Endothelial cell of umbilical vein (primary cell): ENCODE data around the gene CYP39A1. TPM values are rescaled to one million over a fixed set of nuclear protein-coding genes. Genes with fewer than 3 reads are reported as not detected.

Experiments
- BruUV-seq: library from RNA; stranded (reverse); fragments of 400-500 nt; replicated peaks from 2 replicates; lab custom pipeline; 2021; lab: Mats Ljungman, UMichigan
- CTCF ChIA-PET: fragments of 300-600, 350-600 bp; sonication (Branson Sonifier 250); formaldehyde crosslinking; loops from one replicate; lab custom pipeline; 2021; ENCODE audit warnings: antibody characterized with exemption, inconsistent platforms; lab: Charles Lee
- POLR2A ChIA-PET: fragments of 300-600, 350-600 bp; sonication (Branson Sonifier 250); formaldehyde crosslinking; loops from one replicate; lab custom pipeline; 2021; ENCODE audit warnings: antibody characterized with exemption, inconsistent platforms; lab: Charles Lee
- DNase-seq: peaks from one replicate; pipeline ENCODE4 v3.0.0-alpha.2; 2011; ENCODE audit warnings: low read depth, low spot score
- FAIRE-seq: peaks from 2 replicates; lab custom pipeline; 2011; peaks lifted over from hg19 to GRCh38; lab: Jason Lieb, UNC
- H2AFZ ChIP-seq: 2 replicates; pipeline ENCODE4 v1.6.0; 2012; ENCODE audit warnings: low read depth, low read length, control low read depth, inconsistent platforms
- H3K27ac ChIP-seq: 2 replicates; pipeline ENCODE4 v1.5.1; 2011; ENCODE audit warnings: low read depth, mild to moderate bottlenecking, control low read depth, low read length, moderate library complexity; ENCODE audit not compliant: insufficient read depth
- H3K27me3 ChIP-seq, 2 experiments: 2 replicates each; pipeline versions ENCODE4 v1.6.0 to v1.6.1; 2011; ENCODE audit warnings: low read length in 2 of 2, mixed read lengths in 1 of 2; ENCODE audit not compliant: control insufficient read depth in 2 of 2, insufficient read depth in 2 of 2
- H3K36me3 ChIP-seq, 2 experiments: 2 replicates in 1 of 2; 3 replicates in 1 of 2; pipeline ENCODE4 v1.5.1; 2011; ENCODE audit warnings: low read length in 2 of 2, mild to moderate bottlenecking in 1 of 2, moderate library complexity in 1 of 2; ENCODE audit not compliant: control insufficient read depth in 2 of 2, insufficient read depth in 2 of 2; ENCODE audit errors: extremely low read depth in 1 of 2
- H3K4me1 ChIP-seq: 3 replicates; pipeline ENCODE4 v1.5.1; 2011; ENCODE audit warnings: mild to moderate bottlenecking, low read length; ENCODE audit not compliant: control insufficient read depth, insufficient read depth; ENCODE audit errors: extremely low read depth
- H3K4me2 ChIP-seq: 2 replicates; pipeline ENCODE4 v1.6.1; 2011; ENCODE audit warnings: low read length, control low read depth, mixed read lengths; ENCODE audit not compliant: insufficient read depth
- H3K4me3 ChIP-seq, 3 experiments: fragments of 200-600 bp in 1 of 3; sonication (generic), shearing (Covaris generic) in 1 of 3; replicated peaks in 1 of 3; 2 replicates each; pipeline ENCODE4 v1.5.1; 2011 to 2016; ENCODE audit warnings: control low read depth in 3 of 3, low read length in 3 of 3, mild to moderate bottlenecking in 2 of 3, inconsistent platforms in 1 of 3, low read depth in 1 of 3, moderate library complexity in 1 of 3; ENCODE audit not compliant: insufficient read depth in 1 of 3
- H3K79me2 ChIP-seq: 2 replicates; pipeline ENCODE4 v1.6.0; 2012; ENCODE audit warnings: low read length, inconsistent platforms; ENCODE audit not compliant: control insufficient read depth, insufficient read depth
- H3K9ac ChIP-seq: replicated peaks from 2 replicates; pipeline ENCODE3; 2011; ENCODE audit warnings: low read length, control low read depth; ENCODE audit not compliant: insufficient read depth; ENCODE audit errors: extremely low read depth
- H3K9me1 ChIP-seq: replicated peaks from 3 replicates; pipeline ENCODE4 v1.6.0; 2011; ENCODE audit warnings: mild to moderate bottlenecking, low read length; ENCODE audit not compliant: control insufficient read depth, insufficient read depth; ENCODE audit errors: extremely low read depth
- H3K9me3 ChIP-seq: replicated peaks from 2 replicates; pipeline ENCODE4 v1.5.1; 2012; ENCODE audit warnings: low read length, inconsistent platforms; ENCODE audit not compliant: control insufficient read depth, insufficient read depth
- H4K20me1 ChIP-seq: replicated peaks from 2 replicates; pipeline ENCODE3; 2011; ENCODE audit warnings: mild to moderate bottlenecking, low read length; ENCODE audit not compliant: control insufficient read depth, insufficient read depth; ENCODE audit errors: extremely low read depth
- CTCF ChIP-seq, 2 donors: IDR thresholded peaks; 1 replicate in 1 of 2; 2 replicates in 1 of 2; pipeline ENCODE4 v1.5.1; 2011; ENCODE audit warnings: low read length in 2 of 2, mild to moderate bottlenecking in 2 of 2, moderate library complexity in 2 of 2, control low read depth in 1 of 2, inconsistent platforms in 1 of 2, low read depth in 1 of 2; ENCODE audit not compliant: insufficient read depth in 1 of 2; ENCODE audit errors: extremely low read depth in 1 of 2
- POLR2A ChIP-seq: IDR thresholded peaks from 2 replicates; pipeline ENCODE4 v1.6.1; 2012; ENCODE audit warnings: low read depth, mild to moderate bottlenecking, control low read depth, low read length
- dilution Hi-C: fragments of 300-500 bp; cut with MboI; formaldehyde crosslinking; loops from one replicate; pipeline ENCODE4 v1.15.0; 2019; ENCODE audit warnings: low sequenced_read_pairs; ENCODE audit not compliant: extremely low pct_ligation_motif_present
- intact Hi-C: fragments of 100-400 bp; cut with micrococcal nuclease; formaldehyde crosslinking; loops from one replicate; pipeline ENCODE4 v1.10.0; 2022
- polyA plus RNA-seq, 4 experiments: library from polyadenylated mRNA; depleted of rRNA in 3 of 4; stranded (reverse) in 3 of 4; unstranded in 1 of 4; fragments of >200 nt; gene quantifications; 2 replicates each; pipeline versions ENCODE4 v1.2.1 to v1.2.3, GENCODE V29; 2011 to 2012; ENCODE audit warnings: missing spikeins in 1 of 4
- total RNA-seq: library from RNA; stranded (reverse); gene quantifications from 2 replicates; pipeline ENCODE4 v1.2.3, GENCODE V29; 2021

Gene CYP39A1
- total and polyA plus RNA-seq, 2 donors (not counting 3 experiments of a cell fraction or from before 2014, with no cell fraction given), result not detected

GRCh38 chr6:46677314-46677654 is 24.7 kb upstream of the CYP39A1 start:
- CTCF ChIA-PET, result no interaction called here

More at GRCh38 chr6:46677314-46677654, 24.7 kb upstream of the CYP39A1 start:
- POLR2A ChIA-PET, result no interaction called here
- Histone ChIP-seq H3K4me1 (no peaks in the 10 kb centered on the region), H4K20me1 (no peaks in the 10 kb centered on the region), H3K79me2 (no peaks in the 10 kb centered on the region), H3K27me3 (no peaks in the 10 kb centered on the region), H3K9ac (no peak overlapping the region), H3K27ac (no peak overlapping the region), H3K9me3 (no peaks in the 10 kb centered on the region), H2AFZ (no peak overlapping the region), H3K9me1 (no peaks in the 10 kb centered on the region), H3K4me2 (no peak overlapping the region), H3K36me3 (no peaks in the 10 kb centered on the region), H3K4me3 (no peak overlapping the region)
- intact Hi-C loops, result no loop called here
- DNase-seq, result no peak
- BruUV-seq, result no TSS peak
- dilution Hi-C loops, result no loop called here
- FAIRE-seq, result no peak
- TF ChIP-seq POLR2A, result no peak
- TF ChIP-seq CTCF (IDR thresholded peaks at IDR 0.05; ENCODE audit: extremely low read depth in 1 of 2, insufficient read depth in 1 of 2, low read depth in 1 of 2, low read length in 2 of 2), result peak in 1 of 2 donors; percentile 8
